HepG2 (cell line): Measurements from ENCODE around the gene PFKFB2. TPM values are rescaled to one million over a fixed set of nuclear protein-coding genes. Genes with fewer than 3 reads are reported as not detected.

Experiments
- ARID2 ChIP-seq: sonication (generic); formaldehyde crosslinking; IDR thresholded peaks from 2 replicates; pipeline ENCODE4 v1.8.1; 2022; ENCODE audit warnings: mild to moderate bottlenecking, missing genetic modification reagents, borderline replicate concordance
- ATF5 ChIP-seq: sonication (generic); formaldehyde crosslinking; IDR thresholded peaks from 2 replicates; pipeline ENCODE4 v1.4.0; 2020; ENCODE audit warnings: mild to moderate bottlenecking, low read depth, missing genetic modification reagents
- HNF1B ChIP-seq: sonication (generic); formaldehyde crosslinking; IDR thresholded peaks from 2 replicates; pipeline ENCODE4 v1.5.1; 2020; ENCODE audit warnings: mild to moderate bottlenecking, moderate library complexity, missing genetic modification reagents
- MAFG ChIP-seq: sonication (generic); formaldehyde crosslinking; IDR thresholded peaks from 2 replicates; pipeline ENCODE4 v1.5.1; 2020; ENCODE audit warnings: mild to moderate bottlenecking, missing genetic modification reagents
- MED13 ChIP-seq: sonication (generic); formaldehyde crosslinking; IDR thresholded peaks from 2 replicates; pipeline ENCODE4 v1.5.0; 2020; ENCODE audit warnings: missing genetic modification reagents
- MIER2 ChIP-seq: IDR thresholded peaks from 2 replicates; pipeline ENCODE4 v1.6.1; 2016; ENCODE audit warnings: missing biosample characterization, missing genetic modification reagents
- PCBP1 ChIP-seq: fragments of 200-400 bp; formaldehyde crosslinking; IDR thresholded peaks from 2 replicates; pipeline ENCODE4 v1.6.1; 2017; ENCODE audit warnings: mild to moderate bottlenecking, low read depth, low read length, borderline replicate concordance
- PREB ChIP-seq: sonication (generic); formaldehyde crosslinking; IDR thresholded peaks from 2 replicates; pipeline ENCODE4 v1.4.0; 2020; ENCODE audit warnings: missing genetic modification reagents
- REL ChIP-seq: sonication (generic); formaldehyde crosslinking; conservative IDR thresholded peaks from 2 replicates; pipeline ENCODE4 v1.8.0; 2022; ENCODE audit warnings: mild to moderate bottlenecking, missing genetic modification reagents, moderate library complexity
- SPEN ChIP-seq: sonication (generic); formaldehyde crosslinking; IDR thresholded peaks from 2 replicates; pipeline ENCODE4 v1.5.1; 2020; ENCODE audit warnings: low read depth, mild to moderate bottlenecking, missing genetic modification reagents
- TFDP1 ChIP-seq: IDR thresholded peaks from 2 replicates; pipeline ENCODE4 v1.6.1; 2016; ENCODE audit warnings: missing compliant biosample characterization, missing genetic modification reagents, borderline replicate concordance
- ZBTB1 ChIP-seq: sonication (generic); formaldehyde crosslinking; IDR thresholded peaks from 2 replicates; pipeline ENCODE4 v1.4.0; 2020; ENCODE audit warnings: missing genetic modification reagents, borderline replicate concordance
- ZMYM4 ChIP-seq: sonication (generic); formaldehyde crosslinking; IDR thresholded peaks from 2 replicates; pipeline ENCODE4 v1.8.1; 2023; ENCODE audit warnings: mild to moderate bottlenecking, missing genetic modification reagents
- ZNF281 ChIP-seq: sonication (generic); formaldehyde crosslinking; IDR thresholded peaks from 2 replicates; pipeline ENCODE4 v1.4.0; 2020; ENCODE audit warnings: missing genetic modification reagents, borderline replicate concordance
- ZNF329 ChIP-seq: sonication (generic); formaldehyde crosslinking; IDR thresholded peaks from 2 replicates; pipeline ENCODE4 v1.9.0; 2021; ENCODE audit warnings: low read depth, mild to moderate bottlenecking, missing genetic modification reagents
- ZNF704 ChIP-seq: sonication (generic); formaldehyde crosslinking; IDR thresholded peaks from 2 replicates; pipeline ENCODE4 v1.8.1; 2023; ENCODE audit warnings: mild to moderate bottlenecking, inconsistent platforms, moderate library complexity, missing genetic modification reagents, borderline replicate concordance
- ZNF746 ChIP-seq: sonication (generic); formaldehyde crosslinking; IDR thresholded peaks from 2 replicates; pipeline ENCODE4 v1.8.0; 2022; ENCODE audit warnings: mild to moderate bottlenecking, missing genetic modification reagents
- polyA plus RNA-seq, 8 experiments: library from polyadenylated mRNA; depleted of rRNA in 3 of 8; stranded (reverse) in 7 of 8; unstranded in 1 of 8; fragments of >200 nt; fragmentation: Illumina TruSeq in 4 of 8; extraction: Trizol in 4 of 8; gene quantifications; 2 replicates each; pipeline versions ENCODE4 v1.2.1 to v1.2.3, GENCODE V29; 2011 to 2016; ENCODE audit warnings: low read depth in 4 of 8, missing spikeins in 1 of 8, mixed read lengths in 1 of 8; ENCODE audit not compliant: insufficient read depth in 1 of 8
- total RNA-seq, 5 experiments: library from RNA; depleted of rRNA; stranded (reverse); fragments of >200 nt; fragmentation: Illumina TruSeq; extraction: Trizol; gene quantifications; 2 replicates each; pipeline ENCODE4 v1.2.3, GENCODE V29; 2016; ENCODE audit warnings: low read depth in 1 of 5

PFKFB2 gene
- total and polyA plus RNA-seq, 2 of the 13 experiments (the other 11 are each of a cell fraction or from before 2014, with no cell fraction given) = 4.6 to 10.6 TPM

GRCh38 chr1:207021139-207021861, 31.8 kb upstream of the PFKFB2 start (continued):
- TF ChIP-seq ZNF704 = no peak
- TF ChIP-seq ZMYM4 (CRISPR knock-in tag) = no peak
- TF ChIP-seq MED13 (CRISPR knock-in tag) = no peak
- no peak for TF ChIP-seq MIER2
- no peak for TF ChIP-seq SPEN
- TF ChIP-seq ZBTB1 = no peak
- no peak for TF ChIP-seq TFDP1 (CRISPR knock-in tag)
- TF ChIP-seq PCBP1 = no peak
- TF ChIP-seq PREB = no peak
- no peak for TF ChIP-seq MAFG (CRISPR knock-in tag)
- no peak for TF ChIP-seq ZNF281 (CRISPR knock-in tag)
- no peak for TF ChIP-seq ATF5
- no peak for TF ChIP-seq ZNF746
- no peak for TF ChIP-seq HNF1B (CRISPR knock-in tag)
- TF ChIP-seq REL = no peak
- no peak for TF ChIP-seq ARID2 (CRISPR knock-in tag)
- no peak for TF ChIP-seq ZNF329
